SK-N-DZ (cell line): ENCODE measurements around the gene SPRR2B.
"Not testable (repeated sequence)": the region's sequence is repeated elsewhere in the genome, so short reads cannot be mapped to it uniquely, and the experiment has no call there.

Source experiments
- DNase-seq: peaks from one replicate; pipeline ENCODE4 v3.0.0-alpha.2; 2015; ENCODE audit warnings: low spot score
- small RNA-seq, 2 experiments: library from RNA; depleted of rRNA; stranded (forward); fragments of <200 nt; gene quantifications; one replicate each; pipeline ENCODE3, GENCODE V24; 2014

The SPRR2B gene

GRCh38 chr1:153035211-153035610, 36.2 kb downstream of the SPRR2B start:
- no peak for DNase-seq

GRCh38 chr1:153032677-153033308, 38.6 kb downstream of the SPRR2B start:
- no peak for DNase-seq

- no peak for DNase-seq
Observed at GRCh38 chr1:153032073-153032472, 39.3 kb downstream of the SPRR2B start.

GRCh38 chr1:153030895-153031294, 40.5 kb downstream of the SPRR2B start, which contains the start of gene SPRR1B:
Gene SPRR1B (plus strand): TSS chr1:153031203. CDS start chr1:153032346, 1,143 bp downstream.
- DNase-seq = no peak

- no peak for DNase-seq
Observed at GRCh38 chr1:153028766-153029165, 42.6 kb downstream of the SPRR2B start.

GRCh38 chr1:153025797-153026196, 45.6 kb downstream of the SPRR2B start:
- no peak for DNase-seq

GRCh38 chr1:153024413-153024812, 47.0 kb downstream of the SPRR2B start:
- DNase-seq = no peak

- no peak for DNase-seq
Observed at GRCh38 chr1:153023109-153023508, 48.3 kb downstream of the SPRR2B start.

GRCh38 chr1:153022340-153022739, 49.1 kb downstream of the SPRR2B start:
- not testable (repeated sequence) for DNase-seq

- not testable (repeated sequence) for DNase-seq
Observed at GRCh38 chr1:153021829-153022228, 49.6 kb downstream of the SPRR2B start.

Small RNAs within 50 kb of the gene (small RNA-seq; reads per million reads assigned to genes)
- gene AL356867.1 = 0 reads per million in 2 experiments
